Fibroblast of the aortic adventitia (primary cell): ENCODE data around the gene ZDHHC11. TPM values are rescaled to one million over a fixed set of nuclear protein-coding genes. Genes with fewer than 3 reads are reported as not detected.

ENCODE experiments used
- DNase-seq: peaks from one replicate; pipeline ENCODE4 v3.0.0-alpha.2; 2010; ENCODE audit warnings: low read depth
- H3K4me3 ChIP-seq: 2 replicates; pipeline ENCODE4 v1.5.1; 2011; ENCODE audit warnings: low read depth, mild to moderate bottlenecking, control low read depth, low read length, moderate library complexity
- total RNA-seq: library from RNA; depleted of rRNA; stranded (reverse); fragments of >200 nt; gene quantifications from 2 replicates; pipeline ENCODE4 v1.2.3, GENCODE V29; 2012; ENCODE audit warnings: low replicate concordance
- TF ChIP-seq, protein P1 (sequence below): IDR thresholded peaks from 2 replicates; pipeline ENCODE4 v1.5.1; 2011; ENCODE audit warnings: mild to moderate bottlenecking, low read length, control low read depth, inconsistent platforms; ENCODE audit not compliant: insufficient read depth

The ZDHHC11 gene
- total RNA-seq, 1 donor, result 0.36 TPM

DNA sequence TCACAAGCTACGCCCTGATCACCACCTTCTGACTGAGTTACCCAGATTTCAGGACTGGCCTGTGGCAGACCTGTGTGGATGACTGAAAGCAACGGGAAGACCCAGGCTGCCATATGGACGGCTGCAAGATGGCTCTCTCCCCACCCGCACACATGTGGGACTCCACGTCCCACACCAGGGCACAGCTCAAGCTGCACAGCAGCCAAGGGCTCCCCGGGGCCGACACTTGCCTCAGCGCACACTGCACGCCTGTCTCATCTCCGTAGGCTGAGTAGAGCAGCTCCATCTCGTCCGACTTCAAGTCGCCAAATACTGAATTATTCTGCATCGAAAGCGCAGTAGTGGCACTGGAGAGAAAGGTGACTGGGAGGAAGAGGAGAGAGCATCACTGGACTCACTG lies 27.3 kb upstream of the ZDHHC11 start:
- no peak overlapping the region for H3K4me3 ChIP-seq
- DNase-seq, result no peak
- TF ChIP-seq, protein P1, sequence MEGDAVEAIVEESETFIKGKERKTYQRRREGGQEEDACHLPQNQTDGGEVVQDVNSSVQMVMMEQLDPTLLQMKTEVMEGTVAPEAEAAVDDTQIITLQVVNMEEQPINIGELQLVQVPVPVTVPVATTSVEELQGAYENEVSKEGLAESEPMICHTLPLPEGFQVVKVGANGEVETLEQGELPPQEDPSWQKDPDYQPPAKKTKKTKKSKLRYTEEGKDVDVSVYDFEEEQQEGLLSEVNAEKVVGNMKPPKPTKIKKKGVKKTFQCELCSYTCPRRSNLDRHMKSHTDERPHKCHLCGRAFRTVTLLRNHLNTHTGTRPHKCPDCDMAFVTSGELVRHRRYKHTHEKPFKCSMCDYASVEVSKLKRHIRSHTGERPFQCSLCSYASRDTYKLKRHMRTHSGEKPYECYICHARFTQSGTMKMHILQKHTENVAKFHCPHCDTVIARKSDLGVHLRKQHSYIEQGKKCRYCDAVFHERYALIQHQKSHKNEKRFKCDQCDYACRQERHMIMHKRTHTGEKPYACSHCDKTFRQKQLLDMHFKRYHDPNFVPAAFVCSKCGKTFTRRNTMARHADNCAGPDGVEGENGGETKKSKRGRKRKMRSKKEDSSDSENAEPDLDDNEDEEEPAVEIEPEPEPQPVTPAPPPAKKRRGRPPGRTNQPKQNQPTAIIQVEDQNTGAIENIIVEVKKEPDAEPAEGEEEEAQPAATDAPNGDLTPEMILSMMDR, result no peak

DNA sequence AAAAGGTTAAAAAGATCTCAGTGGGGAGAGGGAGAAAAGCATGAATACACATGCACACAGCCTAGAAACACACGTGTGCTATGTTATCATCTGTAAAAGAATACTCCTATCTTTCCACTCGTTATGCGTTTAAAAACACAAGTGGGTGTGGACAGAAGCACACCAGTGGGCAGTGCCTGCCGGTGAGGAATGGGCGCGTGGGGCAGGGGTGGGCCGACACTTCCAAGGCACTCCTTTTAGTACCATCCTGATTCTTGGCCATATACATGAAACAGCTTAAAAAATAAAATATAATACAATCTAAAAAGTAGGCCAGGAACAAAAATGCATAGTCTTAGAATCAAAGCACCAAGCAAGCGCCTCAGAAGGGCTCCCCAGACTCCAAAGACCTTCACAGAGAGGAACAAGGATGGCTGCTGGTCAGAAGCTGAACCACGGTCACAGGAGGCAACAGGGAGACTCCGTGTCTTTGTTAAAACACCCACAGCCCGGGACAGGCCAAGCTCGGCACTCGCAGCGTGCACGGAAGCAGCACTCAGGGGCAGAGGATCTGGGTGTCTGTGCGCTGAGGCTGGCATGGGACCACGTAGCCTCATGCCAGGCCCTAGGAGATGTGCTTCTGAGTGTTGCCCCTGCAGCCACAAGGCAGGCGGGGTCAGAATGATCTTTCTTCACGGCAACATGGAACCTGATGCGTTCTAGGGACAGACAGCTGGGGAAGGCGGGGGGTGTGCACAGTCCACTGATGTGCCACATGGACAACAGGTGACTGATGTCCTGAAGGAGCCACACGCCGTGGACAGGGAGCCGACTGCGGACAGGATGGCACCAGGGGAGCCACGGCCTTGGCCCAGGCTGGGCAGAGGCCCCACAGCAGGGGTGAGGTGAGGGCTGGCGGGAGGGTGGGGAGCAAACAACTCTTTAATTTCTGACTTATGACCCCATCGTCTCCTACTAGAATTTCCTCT lies 25.9 kb upstream of the ZDHHC11 start:
- TF ChIP-seq, protein P1, result no peak
- H3K4me3 ChIP-seq, result no peak overlapping the region
- no peak for DNase-seq

DNA sequence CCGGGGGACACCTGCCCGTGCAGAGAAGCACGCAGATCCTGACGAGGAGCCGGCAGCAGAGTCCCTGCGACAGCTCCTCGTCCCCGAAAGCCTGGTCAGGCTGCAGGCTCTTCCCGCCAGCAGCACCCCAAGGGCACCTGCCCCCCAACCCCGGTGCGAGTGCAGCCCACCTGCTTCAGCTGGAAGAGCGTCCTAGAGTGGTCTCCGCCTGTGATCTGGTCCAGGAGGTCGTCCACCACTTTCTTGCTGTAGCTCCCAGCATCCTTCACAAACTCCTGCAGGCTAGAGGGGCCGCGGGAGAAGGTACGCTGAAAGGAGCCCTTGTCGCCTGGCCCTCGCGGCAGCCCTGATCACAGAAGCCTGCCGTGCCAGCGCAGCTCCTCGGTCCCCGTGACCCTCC lies 25.1 kb upstream of the ZDHHC11 start:
- no peak for DNase-seq
- H3K4me3 ChIP-seq, result no peak overlapping the region
- TF ChIP-seq, protein P1, result no peak

DNA sequence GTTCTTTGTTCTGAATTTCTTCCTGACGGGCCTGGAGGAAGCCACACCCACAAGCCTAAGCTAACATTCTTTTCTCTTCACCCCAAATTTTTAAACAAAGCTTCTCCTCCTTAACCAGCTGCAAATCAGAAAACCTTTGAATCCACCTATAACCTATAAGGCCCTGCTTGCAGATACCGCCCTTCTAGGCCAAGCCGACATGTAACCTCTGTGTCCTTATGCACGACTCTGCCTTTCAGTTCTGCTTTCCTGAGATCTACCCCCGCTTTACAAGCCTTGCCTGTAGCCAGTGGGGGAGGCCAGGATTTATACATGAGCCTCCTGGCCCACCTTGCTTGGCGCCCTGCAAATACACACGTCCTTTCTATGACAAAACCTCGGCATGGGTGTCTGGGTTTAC lies 22.5 kb upstream of the ZDHHC11 start:
- no peak for DNase-seq
- TF ChIP-seq, protein P1, result no peak
- H3K4me3 ChIP-seq, result no peak overlapping the region

DNA sequence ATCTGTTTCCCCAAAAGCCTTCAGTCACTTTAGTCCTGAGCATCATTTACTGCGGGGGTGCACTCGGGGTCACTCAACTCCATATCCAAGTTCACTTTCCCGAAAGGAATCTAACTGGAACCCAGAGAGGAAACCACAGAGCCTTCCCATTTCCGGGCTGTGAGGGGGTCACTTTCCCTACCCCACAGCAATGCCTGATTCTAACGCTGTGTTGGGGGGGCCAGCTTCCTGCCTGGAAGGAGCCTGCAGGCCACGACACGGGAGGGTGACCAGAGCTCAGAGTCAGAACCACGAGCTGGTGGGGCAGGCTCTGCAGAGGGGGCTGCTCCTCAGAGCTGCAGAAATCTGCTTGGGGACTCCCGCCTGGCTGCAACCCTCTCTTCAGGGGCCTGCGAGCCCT lies 21.5 kb upstream of the ZDHHC11 start:
- DNase-seq, result no peak
- H3K4me3 ChIP-seq, result no peak overlapping the region
- TF ChIP-seq, protein P1, result no peak

DNA sequence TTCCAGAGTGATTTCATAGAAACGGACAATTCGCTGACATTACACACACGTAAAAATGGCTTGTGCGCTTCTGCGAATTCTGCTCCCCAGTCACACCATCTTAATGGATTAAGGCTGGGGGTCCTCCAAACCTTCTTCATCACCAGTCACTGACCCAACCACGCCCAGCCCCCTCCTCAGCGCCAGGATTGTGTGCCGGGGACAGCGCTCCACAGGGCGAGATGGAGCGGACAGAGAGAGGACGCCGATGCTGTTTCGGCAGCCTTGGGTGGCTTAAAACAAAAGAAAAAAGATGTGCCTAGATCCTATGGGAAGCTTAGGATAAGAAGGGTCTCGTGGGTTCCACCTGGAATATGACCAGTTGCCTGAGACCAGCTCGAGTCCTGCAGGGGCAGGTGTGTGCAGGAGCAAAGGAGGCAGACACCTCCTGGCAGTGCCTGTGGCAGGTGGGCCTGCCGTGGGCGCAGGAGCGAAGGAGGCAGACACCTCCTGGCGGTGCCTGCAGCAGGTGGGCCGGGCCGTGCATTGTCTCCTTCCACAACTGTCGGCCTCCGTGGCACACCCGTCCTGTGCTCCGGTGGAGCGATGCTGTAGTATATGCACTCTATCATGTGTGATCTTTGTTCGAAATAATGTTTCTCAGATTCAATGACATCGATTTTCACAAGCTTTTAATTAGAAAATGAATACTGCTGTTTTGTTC lies 21.0 kb upstream of the ZDHHC11 start:
- DNase-seq, result no peak
- TF ChIP-seq, protein P1, result no peak
- H3K4me3 ChIP-seq, result no peak overlapping the region
